SKM-1 treated with dmso at 0.1 percent for 144 hours (cell line): ENCODE measurements around the gene HMX1.

ENCODE experiments used
- DNase-seq: peaks from one replicate; lab custom pipeline; 2025; ENCODE audit not compliant: unreplicated experiment; lab: John Stamatoyannopoulos, UW

HMX1 gene

GRCh38 chr4:8842614-8843013, 29.0 kb downstream of the HMX1 start:
- DNase-seq = no peak

- DNase-seq = no peak
Observed at GRCh38 chr4:8841678-8842268, 29.9 kb downstream of the HMX1 start.

- DNase-seq = no peak
Observed at GRCh38 chr4:8840816-8841455, 30.7 kb downstream of the HMX1 start.

- DNase-seq = no peak
Observed at GRCh38 chr4:8840006-8840793, 31.4 kb downstream of the HMX1 start.

- no peak for DNase-seq
Observed at GRCh38 chr4:8838961-8839431, 32.6 kb downstream of the HMX1 start.

GRCh38 chr4:8838296-8838960, 33.2 kb downstream of the HMX1 start:
- no peak for DNase-seq

GRCh38 chr4:8837181-8837841, 34.3 kb downstream of the HMX1 start:
- no peak for DNase-seq

GRCh38 chr4:8836664-8837171, 34.9 kb downstream of the HMX1 start:
- no peak for DNase-seq

GRCh38 chr4:8835521-8836365, 35.9 kb downstream of the HMX1 start:
- DNase-seq = no peak

- no peak for DNase-seq
Observed at GRCh38 chr4:8834681-8835220, 36.9 kb downstream of the HMX1 start.

GRCh38 chr4:8832113-8832915, 39.3 kb downstream of the HMX1 start:
- DNase-seq = no peak

GRCh38 chr4:8831221-8832112, 40.2 kb downstream of the HMX1 start:
- DNase-seq = no peak

GRCh38 chr4:8830611-8831200, 40.9 kb downstream of the HMX1 start:
- no peak for DNase-seq

- no peak for DNase-seq
Observed at GRCh38 chr4:8830056-8830455, 41.6 kb downstream of the HMX1 start.

- no peak for DNase-seq
Observed at GRCh38 chr4:8829584-8829983, 42.1 kb downstream of the HMX1 start.

GRCh38 chr4:8828869-8829268, 42.8 kb downstream of the HMX1 start:
- DNase-seq = no peak

GRCh38 chr4:8821151-8821950, 50.3 kb downstream of the HMX1 start:
- DNase-seq = no peak
